NCI-H2171 treated with DMSO at 0.1 percent for 48 hours (cell line): ENCODE data around the gene FBN3.
"Not testable (repeated sequence)": the region's sequence is repeated elsewhere in the genome, so short reads cannot be mapped to it uniquely, and the experiment has no call there.

Experiments
- DNase-seq: peaks from one replicate; lab custom pipeline; 2025; lab: John Stamatoyannopoulos, UW

The FBN3 gene

GRCh38 chr19:8056533-8056932, 92.9 kb downstream of the FBN3 start:
- DNase-seq = no peak

- no peak for DNase-seq
Observed at GRCh38 chr19:8054169-8054568, 95.2 kb downstream of the FBN3 start.

- DNase-seq = no peak
Observed at GRCh38 chr19:8052464-8052859, 96.9 kb downstream of the FBN3 start, which contains the start of gene CCL25. Gene CCL25, plus strand, starts transcription at chr19:8052760. Its CDS starts 290 bp downstream, at chr19:8053050.

GRCh38 chr19:8050274-8051096, 98.9 kb downstream of the FBN3 start:
- DNase-seq = peak; percentile 87

- DNase-seq = no peak
Observed at GRCh38 chr19:8046569-8047165, 102.7 kb downstream of the FBN3 start.

GRCh38 chr19:8045872-8046568, 103.4 kb downstream of the FBN3 start:
- DNase-seq = no peak

- DNase-seq = no peak
Observed at GRCh38 chr19:8044018-8044417, 105.4 kb downstream of the FBN3 start.

GRCh38 chr19:8042900-8043299, 106.5 kb downstream of the FBN3 start:
- DNase-seq = no peak

- DNase-seq = peak; percentile 69
Observed at GRCh38 chr19:8041531-8041931, 107.9 kb downstream of the FBN3 start.

- DNase-seq = no peak
Observed at GRCh38 chr19:8039231-8039630, 110.2 kb downstream of the FBN3 start.

GRCh38 chr19:8038815-8039214, 110.6 kb downstream of the FBN3 start:
- DNase-seq = no peak

- peak; percentile 92 for DNase-seq
Observed at GRCh38 chr19:8036434-8037099, 112.8 kb downstream of the FBN3 start.

GRCh38 chr19:8034178-8034525, 115.2 kb downstream of the FBN3 start:
- no peak for DNase-seq

GRCh38 chr19:8033287-8034177, 115.9 kb downstream of the FBN3 start:
- DNase-seq = not testable (repeated sequence)

GRCh38 chr19:8030960-8031359, 118.4 kb downstream of the FBN3 start:
- DNase-seq = no peak

GRCh38 chr19:8028951-8029491, 120.4 kb downstream of the FBN3 start:
- peak; percentile 73 for DNase-seq

- no peak for DNase-seq
Observed at GRCh38 chr19:8025316-8025715, 124.1 kb downstream of the FBN3 start.

- not testable (repeated sequence) for DNase-seq
Observed at GRCh38 chr19:8024256-8024655, 125.1 kb downstream of the FBN3 start.

GRCh38 chr19:8023371-8023770, 126.0 kb downstream of the FBN3 start:
- no peak for DNase-seq

- no peak for DNase-seq
Observed at GRCh38 chr19:8022275-8022674, 127.1 kb downstream of the FBN3 start.

- no peak for DNase-seq
Observed at GRCh38 chr19:8021374-8021773, 128.0 kb downstream of the FBN3 start.
